Ovary (tissue), 3 donors: ENCODE results near the gene BCAR3.

Experiments used
- EP300 ChIP-seq: sonication (generic); formaldehyde crosslinking; IDR thresholded peaks from one replicate; pipeline ENCODE4 v1.6.1; 2017; ENCODE audit warnings: antibody characterized with exemption
- POLR2A ChIP-seq: fragments of 450-650 bp; IDR thresholded peaks from one replicate; pipeline ENCODE4 v1.6.1; 2017; ENCODE audit warnings: antibody characterized with exemption, mild to moderate bottlenecking, moderate library complexity
- TF ChIP-seq, protein P1 (sequence below), 3 donors: fragments of 450-650 bp in 2 of 3; fragments of 200-600 bp in 1 of 3; IDR thresholded peaks; one replicate each; pipeline versions ENCODE4 v1.5.1 to v1.8.0; 2016 to 2022; ENCODE audit warnings: antibody characterized with exemption in 3 of 3, mild to moderate bottlenecking in 1 of 3
- donor health status: DM: no; HTN: no; CAD: no.

GRCh38 chr1:93620841-93621210 is 60.8 kb downstream of the BCAR3 start:
- TF ChIP-seq POLR2A (no peak), EP300 (no peak)
- TF ChIP-seq, protein P1, sequence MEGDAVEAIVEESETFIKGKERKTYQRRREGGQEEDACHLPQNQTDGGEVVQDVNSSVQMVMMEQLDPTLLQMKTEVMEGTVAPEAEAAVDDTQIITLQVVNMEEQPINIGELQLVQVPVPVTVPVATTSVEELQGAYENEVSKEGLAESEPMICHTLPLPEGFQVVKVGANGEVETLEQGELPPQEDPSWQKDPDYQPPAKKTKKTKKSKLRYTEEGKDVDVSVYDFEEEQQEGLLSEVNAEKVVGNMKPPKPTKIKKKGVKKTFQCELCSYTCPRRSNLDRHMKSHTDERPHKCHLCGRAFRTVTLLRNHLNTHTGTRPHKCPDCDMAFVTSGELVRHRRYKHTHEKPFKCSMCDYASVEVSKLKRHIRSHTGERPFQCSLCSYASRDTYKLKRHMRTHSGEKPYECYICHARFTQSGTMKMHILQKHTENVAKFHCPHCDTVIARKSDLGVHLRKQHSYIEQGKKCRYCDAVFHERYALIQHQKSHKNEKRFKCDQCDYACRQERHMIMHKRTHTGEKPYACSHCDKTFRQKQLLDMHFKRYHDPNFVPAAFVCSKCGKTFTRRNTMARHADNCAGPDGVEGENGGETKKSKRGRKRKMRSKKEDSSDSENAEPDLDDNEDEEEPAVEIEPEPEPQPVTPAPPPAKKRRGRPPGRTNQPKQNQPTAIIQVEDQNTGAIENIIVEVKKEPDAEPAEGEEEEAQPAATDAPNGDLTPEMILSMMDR (IDR thresholded peaks at IDR 0.05): no peak
